GM10266 (cell line): ENCODE measurements around the gene DDHD1.

ENCODE experiments used
- DNase-seq: peaks from one replicate; pipeline ENCODE4 v3.0.0; 2012; ENCODE audit errors: extremely low spot score
- TF ChIP-seq, protein P1 (sequence below): IDR thresholded peaks from 2 replicates; pipeline ENCODE4 v1.5.1; 2012; ENCODE audit warnings: mild to moderate bottlenecking, low read depth; ENCODE audit not compliant: control insufficient read depth, insufficient read depth; ENCODE audit errors: missing control alignments

DDHD1 gene

DNA sequence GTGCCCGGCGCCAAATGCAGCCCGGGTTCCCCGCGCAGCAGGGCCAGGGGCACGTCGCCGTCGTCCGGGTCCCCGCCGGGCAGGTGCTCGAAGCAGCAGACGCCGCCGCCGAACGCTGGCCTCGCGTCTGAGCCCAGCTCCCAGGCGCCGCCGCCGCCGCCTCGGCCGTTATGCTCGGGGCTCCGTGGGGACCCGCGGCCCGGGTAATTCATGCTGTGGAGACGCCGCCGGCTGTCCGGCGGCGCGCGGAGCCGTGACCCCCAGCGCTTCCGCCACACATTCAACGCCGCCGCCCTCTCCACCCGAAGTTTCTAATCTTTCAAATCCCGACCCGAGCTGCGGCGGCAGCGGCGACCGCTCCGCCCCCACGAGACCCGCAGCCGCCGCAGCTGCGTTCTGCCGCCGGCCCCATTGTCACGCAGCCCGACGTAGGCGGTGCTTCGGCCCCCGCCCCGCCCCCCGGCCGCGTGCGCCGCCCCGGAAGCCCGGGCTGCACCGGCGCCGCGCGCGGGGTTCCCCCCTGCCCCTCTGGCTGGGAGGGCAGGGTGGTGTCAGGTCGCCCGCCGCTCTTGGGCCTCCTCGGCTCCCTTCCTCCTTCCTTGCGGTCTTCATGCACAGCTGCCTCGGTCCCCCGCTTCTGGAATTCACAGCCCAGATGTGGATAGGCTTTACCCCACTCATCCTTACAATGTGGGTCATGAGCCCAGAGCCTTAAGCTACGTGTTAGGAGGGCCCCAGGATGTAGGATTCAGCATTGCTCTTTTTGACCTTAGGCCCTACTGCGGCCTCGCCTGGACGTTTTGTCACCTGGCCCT lies at the start of gene DDHD1:
DDHD1 (minus strand) TSS at position 437 of the 815 bp plus-strand sequence; CDS start at position 212, 225 bp downstream.
- peak; percentile 93 for DNase-seq
- TF ChIP-seq, protein P1, sequence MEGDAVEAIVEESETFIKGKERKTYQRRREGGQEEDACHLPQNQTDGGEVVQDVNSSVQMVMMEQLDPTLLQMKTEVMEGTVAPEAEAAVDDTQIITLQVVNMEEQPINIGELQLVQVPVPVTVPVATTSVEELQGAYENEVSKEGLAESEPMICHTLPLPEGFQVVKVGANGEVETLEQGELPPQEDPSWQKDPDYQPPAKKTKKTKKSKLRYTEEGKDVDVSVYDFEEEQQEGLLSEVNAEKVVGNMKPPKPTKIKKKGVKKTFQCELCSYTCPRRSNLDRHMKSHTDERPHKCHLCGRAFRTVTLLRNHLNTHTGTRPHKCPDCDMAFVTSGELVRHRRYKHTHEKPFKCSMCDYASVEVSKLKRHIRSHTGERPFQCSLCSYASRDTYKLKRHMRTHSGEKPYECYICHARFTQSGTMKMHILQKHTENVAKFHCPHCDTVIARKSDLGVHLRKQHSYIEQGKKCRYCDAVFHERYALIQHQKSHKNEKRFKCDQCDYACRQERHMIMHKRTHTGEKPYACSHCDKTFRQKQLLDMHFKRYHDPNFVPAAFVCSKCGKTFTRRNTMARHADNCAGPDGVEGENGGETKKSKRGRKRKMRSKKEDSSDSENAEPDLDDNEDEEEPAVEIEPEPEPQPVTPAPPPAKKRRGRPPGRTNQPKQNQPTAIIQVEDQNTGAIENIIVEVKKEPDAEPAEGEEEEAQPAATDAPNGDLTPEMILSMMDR: no peak

DNA sequence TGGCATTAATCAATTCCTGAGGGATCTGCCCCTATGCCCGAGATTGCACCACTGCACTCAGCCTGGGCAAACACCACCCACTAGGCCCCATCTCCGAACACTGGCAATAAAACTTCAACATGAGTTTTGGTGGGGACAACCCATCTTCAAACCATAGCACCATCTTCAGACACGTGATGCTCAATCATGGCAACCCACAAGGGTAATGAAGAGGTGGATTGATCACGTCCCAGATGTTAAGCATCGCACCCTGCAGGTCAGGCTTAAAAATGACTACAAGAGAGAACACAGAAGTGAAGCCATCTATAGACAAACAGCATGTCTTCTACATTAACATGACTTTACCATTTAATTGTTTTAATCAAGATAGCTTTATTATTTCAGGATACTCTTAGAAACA lies 42.8 kb upstream of the DDHD1 start:
- TF ChIP-seq, protein P1: no peak
- DNase-seq: no peak

DNA sequence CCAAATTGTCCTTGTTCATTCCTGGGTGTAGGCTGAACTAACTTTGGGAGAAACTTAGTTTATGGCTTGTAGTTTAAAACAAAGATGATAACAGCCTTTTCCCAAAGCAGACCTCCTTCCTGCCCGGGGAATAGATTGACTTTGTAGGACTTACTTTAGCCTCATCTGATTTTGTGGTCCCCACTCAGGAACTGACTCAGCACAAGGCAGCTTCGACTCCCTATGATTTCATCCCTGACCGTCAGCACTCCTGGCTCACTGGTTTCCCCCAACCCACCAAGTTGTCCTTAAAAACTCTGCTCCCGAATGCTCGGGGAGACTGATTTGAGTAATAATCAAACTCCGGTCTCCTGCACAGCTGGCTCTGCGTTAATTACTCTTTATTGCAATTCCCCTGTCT lies 40.1 kb upstream of the DDHD1 start:
- no peak for DNase-seq
- TF ChIP-seq, protein P1: no peak

DNA sequence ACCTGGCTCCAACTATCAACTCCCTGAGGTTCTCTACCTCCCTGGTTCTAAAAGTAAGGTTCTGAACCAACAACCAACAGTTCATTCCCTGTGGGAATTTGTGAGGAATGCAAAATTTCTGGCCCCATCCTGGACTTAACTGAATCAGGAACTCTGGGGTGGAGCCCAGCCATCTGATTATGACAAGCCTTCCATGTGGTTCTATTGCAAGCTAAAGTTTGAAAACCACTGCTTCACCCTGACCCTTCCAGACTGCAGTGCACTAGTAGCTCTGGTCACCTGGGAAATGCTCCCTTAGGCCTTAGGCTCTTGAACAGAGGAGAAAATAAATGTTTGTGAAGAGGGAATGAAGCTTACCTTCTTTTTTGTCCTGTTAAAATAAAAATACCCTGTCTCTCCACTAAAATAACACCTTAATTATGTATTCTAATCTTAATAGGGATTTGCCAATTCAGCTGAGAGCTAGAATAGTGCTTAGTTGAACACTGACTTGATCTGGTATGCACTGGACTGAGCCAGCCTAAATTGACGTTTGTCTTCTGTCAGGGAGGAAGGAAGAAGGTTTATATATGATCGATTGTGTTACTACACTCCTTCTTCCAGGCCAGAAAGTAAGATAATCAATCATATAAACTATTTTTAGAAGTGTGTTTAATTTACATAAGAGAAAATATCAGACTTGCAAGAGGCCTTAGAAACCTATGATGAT lies 39.1 kb upstream of the DDHD1 start:
- TF ChIP-seq, protein P1: no peak
- no peak for DNase-seq

DNA sequence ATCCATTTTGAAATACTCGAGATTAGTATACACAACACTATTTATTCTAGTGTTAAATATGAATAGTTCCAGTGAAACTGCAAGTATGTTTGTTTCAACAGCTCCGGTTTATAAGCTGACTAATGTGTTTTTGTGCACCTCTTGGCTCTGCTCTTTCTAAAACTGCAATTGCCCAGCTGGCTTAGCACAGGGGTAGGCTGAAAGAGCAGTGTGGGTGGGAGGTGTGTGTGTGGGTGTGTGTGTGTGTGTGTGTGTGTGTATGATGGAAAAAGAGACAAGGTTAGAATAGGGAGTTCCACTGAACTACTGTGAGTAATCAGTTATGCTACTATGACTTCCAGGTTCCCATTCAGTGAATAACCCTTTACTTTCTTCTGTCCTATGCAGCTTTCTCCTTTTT lies 37.8 kb upstream of the DDHD1 start:
- TF ChIP-seq, protein P1: no peak
- DNase-seq: peak; percentile 35

DNA sequence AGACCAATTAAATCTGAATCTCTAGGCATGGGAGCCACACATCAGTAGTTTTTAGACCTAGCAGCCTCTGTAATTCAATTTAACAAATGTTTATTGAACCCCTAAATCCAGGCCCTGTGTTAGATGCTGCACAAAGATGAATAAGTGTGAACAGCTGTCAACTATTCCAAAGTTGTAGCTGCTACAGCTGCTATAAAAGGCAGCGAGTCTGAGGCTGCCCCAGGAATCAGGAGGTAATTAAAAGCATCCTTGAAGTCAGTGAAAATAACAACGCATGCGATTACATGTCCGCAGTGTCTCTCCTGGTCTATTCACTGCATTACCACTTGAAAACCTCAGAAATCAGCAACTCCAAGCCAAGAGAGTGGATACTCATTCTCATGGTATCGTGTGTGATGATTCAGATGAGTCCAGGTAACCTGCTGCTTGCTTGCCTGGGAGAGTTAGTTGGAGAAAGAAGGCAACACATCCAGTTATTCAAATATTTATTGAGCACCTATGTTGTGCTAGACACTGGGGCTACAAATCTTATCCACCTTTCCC lies 34.9 kb upstream of the DDHD1 start:
- no peak for DNase-seq
- TF ChIP-seq, protein P1: no peak
